ENCODE data around the gene AP1S3.

DNA sequence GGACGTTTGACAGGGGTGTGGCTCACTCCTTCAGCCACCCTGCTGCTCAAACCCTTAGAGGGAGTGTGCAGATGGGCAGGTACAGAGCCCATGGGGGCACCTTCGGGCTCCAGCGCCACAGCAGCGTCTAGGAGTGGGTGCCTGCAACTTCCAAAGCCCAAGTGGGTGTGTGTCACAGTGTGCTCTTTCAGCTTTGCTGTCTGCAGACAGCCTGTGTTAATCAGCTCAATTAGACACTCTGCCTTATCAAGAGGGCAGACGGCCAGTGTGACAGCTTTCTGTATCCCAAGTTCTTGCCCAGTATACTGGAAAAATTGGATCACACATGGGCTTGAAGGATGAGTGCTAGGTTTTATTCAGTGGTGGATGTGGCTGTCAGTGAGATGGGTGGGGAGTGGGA is 96.7 kb downstream of the AP1S3 start:
- TF ChIP-seq EZH2 (IDR thresholded peaks at IDR 0.05; ENCODE audit: borderline replicate concordance, low read length) (no peak), CTCF (IDR thresholded peaks at IDR 0.05; ENCODE audit: low read length) (no peak)
